ENCODE data around the gene CTCF. TPM values are rescaled to one million over a fixed set of nuclear protein-coding genes. Genes with fewer than 3 reads are reported as not detected.

The CTCF gene
- total and polyA plus RNA-seq, 2 donors from 2014 or later = 20.4 to 42.6 TPM

GRCh38 chr16:67593288-67593687 lies 31.0 kb downstream of the CTCF start:
- Histone ChIP-seq H3K4me3 (ENCODE audit: low read length in 3 of 3) (no peak overlapping the region), H3K9ac (ENCODE audit: low read length in 3 of 3) (no peak overlapping the region), H3K27me3 (ENCODE audit: control insufficient read depth, insufficient read depth, low read length) (no peaks in the 10 kb centered on the region), H3K4me1 (ENCODE audit: control insufficient read depth in 2 of 3, insufficient read depth in 2 of 3, low read depth in 1 of 3, low read length in 3 of 3) (peaks cover 0 to 8% (median 0%) of the 10 kb centered on the region in 3 donors), H3K36me3 (ENCODE audit: control insufficient read depth in 2 of 3, insufficient read depth in 3 of 3, low read length in 3 of 3) (no peaks in the 10 kb centered on the region), H3K9me3 (ENCODE audit: control insufficient read depth in 2 of 3, insufficient read depth in 1 of 3, low read length in 3 of 3) (no peaks in the 10 kb centered on the region), H3K27ac (ENCODE audit: low read depth in 2 of 2, low read length in 2 of 2) (no peak overlapping the region)
- intact Hi-C loops (cut with DNase I) = no loop called here
- DNase-seq = peak in 1 of 5 donors; percentile 7
- no peak for FAIRE-seq
- TF ChIP-seq CTCF (IDR thresholded peaks at IDR 0.05; ENCODE audit: borderline replicate concordance, extremely low read depth, insufficient read depth) = no peak

GRCh38 chr16:67593701-67594100 lies 31.4 kb downstream of the CTCF start:
- no peak overlapping the region for H3K4me3 ChIP-seq (ENCODE audit: low read length in 3 of 3)
- intact Hi-C loops (cut with DNase I) = no loop called here
- no peak overlapping the region for H3K9ac ChIP-seq (ENCODE audit: low read length in 3 of 3)
- FAIRE-seq (no peak), DNase-seq (no peak)
- H3K4me1 ChIP-seq (ENCODE audit: control insufficient read depth in 2 of 3, insufficient read depth in 2 of 3, low read depth in 1 of 3, low read length in 3 of 3) = peaks cover 0 to 8% (median 0%) of the 10 kb centered on the region in 3 donors
- no peaks in the 10 kb centered on the region for H3K9me3 ChIP-seq (ENCODE audit: control insufficient read depth in 2 of 3, insufficient read depth in 1 of 3, low read length in 3 of 3)
- no peak overlapping the region for H3K27ac ChIP-seq (ENCODE audit: low read depth in 2 of 2, low read length in 2 of 2)
- no peaks in the 10 kb centered on the region for H3K27me3 ChIP-seq (ENCODE audit: control insufficient read depth, insufficient read depth, low read length)
- no peaks in the 10 kb centered on the region for H3K36me3 ChIP-seq (ENCODE audit: control insufficient read depth in 2 of 3, insufficient read depth in 3 of 3, low read length in 3 of 3)
- no peak for TF ChIP-seq CTCF (IDR thresholded peaks at IDR 0.05; ENCODE audit: borderline replicate concordance, extremely low read depth, insufficient read depth)

GRCh38 chr16:67594256-67594915 lies 32.1 kb downstream of the CTCF start:
- TF ChIP-seq CTCF (IDR thresholded peaks at IDR 0.05; ENCODE audit: borderline replicate concordance, extremely low read depth, insufficient read depth) = no peak
- H3K9ac ChIP-seq (ENCODE audit: low read length in 3 of 3) = no peak overlapping the region
- FAIRE-seq (no peak), DNase-seq (no peak)
- intact Hi-C loops (cut with DNase I) = no loop called here
- H3K36me3 ChIP-seq (ENCODE audit: control insufficient read depth in 2 of 3, insufficient read depth in 3 of 3, low read length in 3 of 3) = no peaks in the 10 kb centered on the region
- H3K4me3 ChIP-seq (ENCODE audit: low read length in 3 of 3) = no peak overlapping the region
- H3K27me3 ChIP-seq (ENCODE audit: control insufficient read depth, insufficient read depth, low read length) = no peaks in the 10 kb centered on the region
- no peaks in the 10 kb centered on the region for H3K9me3 ChIP-seq (ENCODE audit: control insufficient read depth in 2 of 3, insufficient read depth in 1 of 3, low read length in 3 of 3)
- H3K4me1 ChIP-seq (ENCODE audit: control insufficient read depth in 2 of 3, insufficient read depth in 2 of 3, low read depth in 1 of 3, low read length in 3 of 3) = peaks cover 0 to 8% (median 0%) of the 10 kb centered on the region in 3 donors
- H3K27ac ChIP-seq (ENCODE audit: low read depth in 2 of 2, low read length in 2 of 2) = no peak overlapping the region
